Measurements from ENCODE around the gene MMP17. TPM values are rescaled to one million over a fixed set of nuclear protein-coding genes. Genes with fewer than 3 reads are reported as not detected.
"Not testable (repeated sequence)": the region's sequence is repeated elsewhere in the genome, so short reads cannot be mapped to it uniquely, and the experiment has no call there.

Gene MMP17
- total RNA-seq, 1 experiment from 2014 or later: 3.1 TPM

- DNase-seq (ENCODE audit: low read depth): peak; percentile 83
Measured at GRCh38 chr12:131865180-131865875, 37.1 kb downstream of the MMP17 start.

GRCh38 chr12:131867471-131867870 is 39.3 kb downstream of the MMP17 start:
- DNase-seq (ENCODE audit: low read depth): no peak

- DNase-seq (ENCODE audit: low read depth): peak; percentile 53
Measured at GRCh38 chr12:131867891-131868675, 39.9 kb downstream of the MMP17 start.

GRCh38 chr12:131869871-131870418 is 41.8 kb downstream of the MMP17 start:
- peak; percentile 71 for DNase-seq (ENCODE audit: low read depth)

GRCh38 chr12:131871677-131872076 is 43.5 kb downstream of the MMP17 start:
- DNase-seq (ENCODE audit: low read depth): no peak

- peak; percentile 89 for DNase-seq (ENCODE audit: low read depth)
Measured at GRCh38 chr12:131872154-131873051, 44.2 kb downstream of the MMP17 start.

- DNase-seq (ENCODE audit: low read depth): no peak
Measured at GRCh38 chr12:131873293-131873692, 45.1 kb downstream of the MMP17 start.

- DNase-seq (ENCODE audit: low read depth): not testable (repeated sequence)
Measured at GRCh38 chr12:131874972-131875371, 46.8 kb downstream of the MMP17 start.

- not testable (repeated sequence) for DNase-seq (ENCODE audit: low read depth)
Measured at GRCh38 chr12:131877216-131877615, 49.0 kb downstream of the MMP17 start.

GRCh38 chr12:131878436-131878835 is 50.2 kb downstream of the MMP17 start:
- DNase-seq (ENCODE audit: low read depth): not testable (repeated sequence)

GRCh38 chr12:131882804-131883520 is 54.8 kb downstream of the MMP17 start:
- no peak for DNase-seq (ENCODE audit: low read depth)

- no peak for DNase-seq (ENCODE audit: low read depth)
Measured at GRCh38 chr12:131883521-131883900, 55.3 kb downstream of the MMP17 start.

- not testable (repeated sequence) for DNase-seq (ENCODE audit: low read depth)
Measured at GRCh38 chr12:131885076-131885475, 56.9 kb downstream of the MMP17 start.

- DNase-seq (ENCODE audit: low read depth): no peak
Measured at GRCh38 chr12:131885543-131886057, 57.4 kb downstream of the MMP17 start.

GRCh38 chr12:131891722-131892121 is 63.5 kb downstream of the MMP17 start:
- DNase-seq (ENCODE audit: low read depth): not testable (repeated sequence)

GRCh38 chr12:131892711-131893604 is 64.8 kb downstream of the MMP17 start:
- DNase-seq (ENCODE audit: low read depth): no peak

GRCh38 chr12:131893605-131894312 is 65.6 kb downstream of the MMP17 start:
- DNase-seq (ENCODE audit: low read depth): no peak

GRCh38 chr12:131894313-131894860 is 66.2 kb downstream of the MMP17 start, which contains the start of gene ULK1:
TSS of gene ULK1 (plus strand) at chr12:131894622. CDS start at chr12:131895002, 380 bp downstream.
- DNase-seq (ENCODE audit: low read depth): peak; percentile 94

Data from Daoy (cell line).